GM18858 (cell line): ENCODE measurements around the gene ZBTB42.

Experiments
- ATAC-seq: cut with Tn5 transposase; IDR thresholded peaks from one replicate; pipeline ENCODE4 v1.9.1; 2021; ENCODE audit not compliant: unreplicated experiment

The ZBTB42 gene

GRCh38 chr14:104782086-104782807 is 18.7 kb upstream of the ZBTB42 start:
- no peak for ATAC-seq

- ATAC-seq, result no peak
These were observed 18.1 kb upstream of the ZBTB42 start for GRCh38 chr14:104782808-104783139.

- ATAC-seq, result no peak
These were observed 17.2 kb upstream of the ZBTB42 start for GRCh38 chr14:104783484-104784217.

- no peak for ATAC-seq
These were observed 16.7 kb upstream of the ZBTB42 start for GRCh38 chr14:104784218-104784568.

- ATAC-seq, result no peak
These were observed 15.8 kb upstream of the ZBTB42 start for GRCh38 chr14:104784846-104785707.

GRCh38 chr14:104785708-104786080 is 15.2 kb upstream of the ZBTB42 start:
- no peak for ATAC-seq

GRCh38 chr14:104786091-104786586 is 14.8 kb upstream of the ZBTB42 start:
- no peak for ATAC-seq

GRCh38 chr14:104786726-104787675 is 13.9 kb upstream of the ZBTB42 start:
- ATAC-seq, result no peak

- ATAC-seq, result no peak
These were observed 13.2 kb upstream of the ZBTB42 start for GRCh38 chr14:104787736-104788135.

GRCh38 chr14:104788161-104788818 is 12.6 kb upstream of the ZBTB42 start:
- ATAC-seq, result no peak

- ATAC-seq, result no peak
These were observed 11.8 kb upstream of the ZBTB42 start for GRCh38 chr14:104788873-104789663.

- ATAC-seq, result no peak
These were observed 10.9 kb upstream of the ZBTB42 start for GRCh38 chr14:104789752-104790743.

GRCh38 chr14:104791425-104791824 is 9.5 kb upstream of the ZBTB42 start:
- no peak for ATAC-seq

- ATAC-seq, result no peak
These were observed 8.6 kb upstream of the ZBTB42 start for GRCh38 chr14:104792101-104792884.

GRCh38 chr14:104792945-104793702 is 7.8 kb upstream of the ZBTB42 start:
- ATAC-seq, result no peak

- ATAC-seq, result no peak
These were observed 7.3 kb upstream of the ZBTB42 start for GRCh38 chr14:104793703-104793959.

- ATAC-seq, result no peak
These were observed 6.8 kb upstream of the ZBTB42 start for GRCh38 chr14:104794099-104794498.
